HUES64 (cell line): ENCODE results near the gene IZUMO1.

ENCODE experiments used
- H3K27ac ChIP-seq: 2 replicates; pipeline ENCODE4 v1.7.0; 2013; ENCODE audit warnings: low read depth, low read length, inconsistent platforms
- H3K27me3 ChIP-seq: 2 replicates; pipeline ENCODE4 v1.6.1; 2013; ENCODE audit warnings: mild to moderate bottlenecking, low read length; ENCODE audit not compliant: insufficient read depth
- H3K36me3 ChIP-seq: 2 replicates; pipeline ENCODE4 v1.6.1; 2013; ENCODE audit warnings: mild to moderate bottlenecking, low read length; ENCODE audit not compliant: insufficient read depth
- H3K4me1 ChIP-seq: 2 replicates; pipeline ENCODE4 v1.6.1; 2013; ENCODE audit warnings: mild to moderate bottlenecking, low read length, moderate library complexity; ENCODE audit not compliant: insufficient read depth
- H3K4me3 ChIP-seq: 2 replicates; pipeline ENCODE4 v1.5.1; 2013; ENCODE audit warnings: mild to moderate bottlenecking, low read length, moderate library complexity
- H3K9ac ChIP-seq: 2 replicates; pipeline ENCODE4 v1.6.1; 2013; ENCODE audit warnings: mild to moderate bottlenecking, low read depth, low read length
- H3K9me3 ChIP-seq: 2 replicates; pipeline ENCODE4 v1.6.1; 2013; ENCODE audit warnings: low read depth, low read length; ENCODE audit not compliant: insufficient read depth
- WGBS: fragments of 150-250, 120-280 bp; methylation state at CpG from one replicate; pipeline ENCODE4 v1.1.7; 2013; ENCODE audit warnings: missing lambda C conversion rate; 5-methylcytosine and 5-hydroxymethylcytosine counted together

The IZUMO1 gene

GRCh38 chr19:48756686-48757085 is 10.0 kb upstream of the IZUMO1 start:
- Histone ChIP-seq H3K9ac (no peak overlapping the region), H3K4me1 (peaks cover 7% of the 10 kb centered on the region; the same call in 1 of the 2 replicates), H3K27ac (no peak overlapping the region), H3K27me3 (peaks cover 6% of the 10 kb centered on the region; the same call in 1 of the 2 replicates), H3K4me3 (no peak overlapping the region), H3K36me3 (no peaks in the 10 kb centered on the region), H3K9me3 (no peaks in the 10 kb centered on the region)
- 88% methylated on average over 9 of the region's 9 CpGs for WGBS

GRCh38 chr19:48756212-48756611 is 9.5 kb upstream of the IZUMO1 start:
- Histone ChIP-seq H3K4me3 (no peak overlapping the region), H3K9me3 (no peaks in the 10 kb centered on the region), H3K27me3 (peaks cover 6% of the 10 kb centered on the region; the same call in 1 of the 2 replicates), H3K9ac (no peak overlapping the region), H3K36me3 (no peaks in the 10 kb centered on the region), H3K27ac (no peak overlapping the region), H3K4me1 (peaks cover 7% of the 10 kb centered on the region; the same call in 1 of the 2 replicates)
- WGBS: 93% methylated on average over 11 of the region's 11 CpGs

GRCh38 chr19:48755787-48756186 is 9.1 kb upstream of the IZUMO1 start:
- Histone ChIP-seq H3K27ac (no peak overlapping the region), H3K4me1 (peaks cover 7% of the 10 kb centered on the region; the same call in 1 of the 2 replicates), H3K9ac (no peak overlapping the region), H3K27me3 (peaks cover 6% of the 10 kb centered on the region; the same call in 1 of the 2 replicates), H3K36me3 (peaks cover 1% of the 10 kb centered on the region; the same call in 1 of the 2 replicates), H3K9me3 (no peaks in the 10 kb centered on the region), H3K4me3 (no peak overlapping the region)
- 90% methylated on average over 5 of the region's 5 CpGs for WGBS

GRCh38 chr19:48755084-48755641 is 8.5 kb upstream of the IZUMO1 start, which contains the start of gene FGF21:
TSS of gene FGF21 (plus strand) at chr19:48755524. CDS start at chr19:48756237, 713 bp downstream.
- Histone ChIP-seq H3K27ac (no peak within 1 kb of the TSS), H3K9me3 (no peaks in the 10 kb centered on the region), H3K36me3 (peaks cover 7% of the 10 kb centered on the region), H3K9ac (no peak within 1 kb of the TSS), H3K4me1 (peaks cover 7% of the 10 kb centered on the region; the same call in 1 of the 2 replicates), H3K4me3 (no peak within 1 kb of the TSS), H3K27me3 (peaks cover 6% of the 10 kb centered on the region; the same call in 1 of the 2 replicates)
- 84% methylated on average over 4 of the region's 4 CpGs for WGBS

- Histone ChIP-seq H3K9ac (peak within 1 kb of the TSS; percentile 34), H3K4me1 (peaks cover 7% of the 10 kb centered on the region; the same call in 1 of the 2 replicates), H3K4me3 (peak within 1 kb of the TSS; percentile 69), H3K9me3 (no peaks in the 10 kb centered on the region), H3K27me3 (peaks cover 6% of the 10 kb centered on the region; the same call in 1 of the 2 replicates), H3K36me3 (peaks cover 24% of the 10 kb centered on the region), H3K27ac (peak within 1 kb of the TSS; percentile 72)
- WGBS: 1% methylated on average over 73 of the region's 73 CpGs
These were observed 6.0 kb upstream of the IZUMO1 start, which contains the start of gene FUT1 for GRCh38 chr19:48752496-48753365. TSS of gene FUT1 (minus strand) at chr19:48752641. CDS start at chr19:48751281, 1,360 bp downstream.

GRCh38 chr19:48751845-48752495 is 5.3 kb upstream of the IZUMO1 start:
- 23% methylated on average over 19 of the region's 20 CpGs for WGBS
- peak overlapping the region; percentile 72; the same call in 1 of the 2 replicates for H3K27ac ChIP-seq

GRCh38 chr19:48750771-48751504 is 4.2 kb upstream of the IZUMO1 start:
- no peak overlapping the region for H3K9ac ChIP-seq
- WGBS: 93% methylated on average over 29 of the region's 29 CpGs
- H3K4me3 ChIP-seq: peak overlapping the region; percentile 69; the same call in 1 of the 2 replicates
- H3K9me3 ChIP-seq: no peaks in the 10 kb centered on the region
- peaks cover 24% of the 10 kb centered on the region for H3K36me3 ChIP-seq
- peaks cover 8% of the 10 kb centered on the region; the same call in 1 of the 2 replicates for H3K4me1 ChIP-seq
- H3K27me3 ChIP-seq: peaks cover 6% of the 10 kb centered on the region; the same call in 1 of the 2 replicates
- no peak overlapping the region for H3K27ac ChIP-seq

More at GRCh38 chr19:48751845-48752495, 5.3 kb upstream of the IZUMO1 start:
- H3K27me3 ChIP-seq: peaks cover 6% of the 10 kb centered on the region; the same call in 1 of the 2 replicates
- H3K9ac ChIP-seq: peak overlapping the region; percentile 34
- no peaks in the 10 kb centered on the region for H3K9me3 ChIP-seq
- peak overlapping the region; percentile 69 for H3K4me3 ChIP-seq
- peaks cover 24% of the 10 kb centered on the region for H3K36me3 ChIP-seq
- H3K4me1 ChIP-seq: peaks cover 7% of the 10 kb centered on the region; the same call in 1 of the 2 replicates

GRCh38 chr19:48750351-48750750 is 3.6 kb upstream of the IZUMO1 start:
- H3K4me1 ChIP-seq: peaks cover 6% of the 10 kb centered on the region; the same call in 1 of the 2 replicates
- no peaks in the 10 kb centered on the region for H3K9me3 ChIP-seq
- WGBS: 97% methylated on average over 31 of the region's 31 CpGs

GRCh38 chr19:48749571-48750198 is 3.0 kb upstream of the IZUMO1 start:
- Histone ChIP-seq H3K27me3 (peaks cover 6% of the 10 kb centered on the region; the same call in 1 of the 2 replicates), H3K4me3 (no peak overlapping the region), H3K9me3 (no peaks in the 10 kb centered on the region), H3K9ac (no peak overlapping the region), H3K36me3 (peaks cover 24% of the 10 kb centered on the region), H3K4me1 (peaks cover 6% of the 10 kb centered on the region), H3K27ac (no peak overlapping the region)
- 87% methylated on average over 4 of the region's 4 CpGs for WGBS

More at GRCh38 chr19:48750351-48750750, 3.6 kb upstream of the IZUMO1 start:
- H3K36me3 ChIP-seq: peaks cover 24% of the 10 kb centered on the region
- H3K27me3 ChIP-seq: peaks cover 6% of the 10 kb centered on the region; the same call in 1 of the 2 replicates
- H3K27ac ChIP-seq: no peak overlapping the region
- H3K9ac ChIP-seq: no peak overlapping the region
- H3K4me3 ChIP-seq: no peak overlapping the region
